GM12878 (cell line): ENCODE results near the gene THADA. TPM values are rescaled to one million over a fixed set of nuclear protein-coding genes. Genes with fewer than 3 reads are reported as not detected.

Experiments
- CBX3 ChIP-seq: fragments of 200-600 bp; sonication (generic); IDR thresholded peaks from 2 replicates; pipeline ENCODE4 v1.6.1; 2016; ENCODE audit warnings: low read depth, borderline replicate concordance
- CREB1 ChIP-seq: IDR thresholded peaks from 2 replicates; pipeline ENCODE4 v1.6.1; 2012; ENCODE audit warnings: low read depth, mild to moderate bottlenecking, inconsistent platforms
- CREM ChIP-seq: IDR thresholded peaks from 2 replicates; pipeline ENCODE4 v1.6.1; 2014; ENCODE audit warnings: antibody characterized with exemption, low read depth
- EP300 ChIP-seq, 2 experiments: fragments of 150-350 bp in 1 of 2; IDR thresholded peaks; 2 replicates each; pipeline ENCODE4 v1.6.1; 2011 to 2012; ENCODE audit warnings: low read depth in 2 of 2, low read length in 2 of 2, borderline replicate concordance in 1 of 2, improper control_type of control experiment in 1 of 2, inconsistent platforms in 1 of 2; ENCODE audit not compliant: control insufficient read depth in 1 of 2
- ETV6 ChIP-seq, 2 experiments: fragments of 450-650 bp in 1 of 2; IDR thresholded peaks in 1 of 2; conservative IDR thresholded peaks in 1 of 2; 2 replicates each; pipeline ENCODE4 v1.6.1; 2014; ENCODE audit warnings: antibody characterized with exemption in 1 of 2, borderline replicate concordance in 1 of 2, low read depth in 1 of 2, mild to moderate bottlenecking in 1 of 2, moderate library complexity in 1 of 2
- IKZF1 ChIP-seq: fragments of 450-650 bp; conservative IDR thresholded peaks from 2 replicates; pipeline ENCODE4 v1.6.1; 2017; ENCODE audit warnings: antibody characterized with exemption, mild to moderate bottlenecking
- IKZF2 ChIP-seq, 2 experiments: fragments of 450-650 bp; IDR thresholded peaks; 2 replicates each; pipeline ENCODE4 v1.6.1; 2017; ENCODE audit warnings: mild to moderate bottlenecking in 2 of 2, moderate library complexity in 2 of 2
- MYB ChIP-seq: fragments of 150-350 bp; IDR thresholded peaks from 2 replicates; pipeline ENCODE4 v1.6.1; 2014; ENCODE audit warnings: mild to moderate bottlenecking, low read depth, low read length, borderline replicate concordance
- MYC ChIP-seq: IDR thresholded peaks from 2 replicates; pipeline ENCODE4 v1.6.1; 2011; ENCODE audit warnings: mild to moderate bottlenecking, low read length, moderate library complexity, inconsistent platforms; ENCODE audit not compliant: insufficient read depth, insufficient replicate concordance, insufficient read length, severe bottlenecking
- RAD21 ChIP-seq: IDR thresholded peaks from 2 replicates; pipeline ENCODE4 v1.6.1; 2011; ENCODE audit warnings: mild to moderate bottlenecking, low read depth, low read length, moderate library complexity; ENCODE audit not compliant: insufficient read depth
- RB1 ChIP-seq: fragments of 450-650 bp; formaldehyde crosslinking; IDR thresholded peaks from 2 replicates; pipeline ENCODE4 v1.6.1; 2017; ENCODE audit warnings: mild to moderate bottlenecking, borderline replicate concordance
- RUNX3 ChIP-seq: IDR thresholded peaks from 2 replicates; pipeline ENCODE4 v1.6.1; 2012; ENCODE audit warnings: low read length, inconsistent platforms
- SIN3A ChIP-seq: IDR thresholded peaks from 2 replicates; pipeline ENCODE4 v1.6.1; 2012; ENCODE audit warnings: low read depth, low read length, improper control_type of control experiment
- SREBF1 ChIP-seq: IDR thresholded peaks from 2 replicates; pipeline ENCODE4 v1.6.1; 2012; ENCODE audit warnings: mild to moderate bottlenecking, low read length
- SRF ChIP-seq, 2 experiments: IDR thresholded peaks; 2 replicates each; pipeline ENCODE4 v1.6.1; 2011; ENCODE audit warnings: low read depth in 2 of 2, low read length in 2 of 2, mild to moderate bottlenecking in 1 of 2, moderate library complexity in 1 of 2
- SUPT20H ChIP-seq: IDR thresholded peaks from 2 replicates; pipeline ENCODE4 v1.6.1; 2011; ENCODE audit warnings: low read depth, mild to moderate bottlenecking, low read length, moderate library complexity, borderline replicate concordance; ENCODE audit not compliant: control insufficient read depth
- ZNF217 ChIP-seq: fragments of 450-650 bp; IDR thresholded peaks from 2 replicates; pipeline ENCODE4 v1.6.1; 2017; ENCODE audit warnings: antibody characterized with exemption, mild to moderate bottlenecking
- ZNF384 ChIP-seq: IDR thresholded peaks from 2 replicates; pipeline ENCODE4 v1.6.1; 2012; ENCODE audit warnings: low read depth, mild to moderate bottlenecking, low read length, improper control_type of control experiment, borderline replicate concordance
- polyA plus RNA-seq, 11 experiments: library from polyadenylated mRNA; depleted of rRNA in 4 of 11; unstranded in 6 of 11; stranded (reverse) in 5 of 11; fragments of >200 nt; fragmentation: Nextera tagmentation in 4 of 11; fragmentation: Illumina TruSeq in 1 of 11; extraction: Ambion mirVana in 4 of 11; extraction: Trizol in 1 of 11; gene quantifications; 1 replicate in 1 of 11; 2 replicates in 10 of 11; pipeline versions ENCODE4 v1.2.1 to v1.2.3, GENCODE V29; 2011 to 2016; ENCODE audit warnings: inconsistent platforms in 2 of 11, missing spikeins in 2 of 11, low read depth in 1 of 11
- total RNA-seq, 4 experiments: library from RNA; depleted of rRNA in 3 of 4; stranded (reverse); fragments of >200 nt in 3 of 4; fragmentation: Illumina TruSeq in 1 of 4; extraction: Trizol in 1 of 4; gene quantifications; 2 replicates each; pipeline versions ENCODE4 v1.2.1 to v1.2.3, GENCODE V29; 2013 to 2021
- TF ChIP-seq, protein P1 (sequence below): IDR thresholded peaks from 2 replicates; pipeline ENCODE4 v1.6.1; 2012; ENCODE audit warnings: mild to moderate bottlenecking, low read depth, low read length
- TF ChIP-seq, protein P2 (sequence below): fragments of 450-650 bp; formaldehyde crosslinking; IDR thresholded peaks from 2 replicates; pipeline ENCODE4 v1.5.0; 2022; ENCODE audit warnings: mild to moderate bottlenecking, missing genetic modification characterization
- TF ChIP-seq, protein P3 (sequence below): IDR thresholded peaks from 2 replicates; pipeline ENCODE4 v1.6.1; 2012; ENCODE audit warnings: low read length, inconsistent platforms

The THADA gene
- total and polyA plus RNA-seq, 10 of the 15 experiments (the other 5 are each of a cell fraction or from before 2014, with no cell fraction given), result 14.6 to 33.2 (median 23.2) TPM

DNA sequence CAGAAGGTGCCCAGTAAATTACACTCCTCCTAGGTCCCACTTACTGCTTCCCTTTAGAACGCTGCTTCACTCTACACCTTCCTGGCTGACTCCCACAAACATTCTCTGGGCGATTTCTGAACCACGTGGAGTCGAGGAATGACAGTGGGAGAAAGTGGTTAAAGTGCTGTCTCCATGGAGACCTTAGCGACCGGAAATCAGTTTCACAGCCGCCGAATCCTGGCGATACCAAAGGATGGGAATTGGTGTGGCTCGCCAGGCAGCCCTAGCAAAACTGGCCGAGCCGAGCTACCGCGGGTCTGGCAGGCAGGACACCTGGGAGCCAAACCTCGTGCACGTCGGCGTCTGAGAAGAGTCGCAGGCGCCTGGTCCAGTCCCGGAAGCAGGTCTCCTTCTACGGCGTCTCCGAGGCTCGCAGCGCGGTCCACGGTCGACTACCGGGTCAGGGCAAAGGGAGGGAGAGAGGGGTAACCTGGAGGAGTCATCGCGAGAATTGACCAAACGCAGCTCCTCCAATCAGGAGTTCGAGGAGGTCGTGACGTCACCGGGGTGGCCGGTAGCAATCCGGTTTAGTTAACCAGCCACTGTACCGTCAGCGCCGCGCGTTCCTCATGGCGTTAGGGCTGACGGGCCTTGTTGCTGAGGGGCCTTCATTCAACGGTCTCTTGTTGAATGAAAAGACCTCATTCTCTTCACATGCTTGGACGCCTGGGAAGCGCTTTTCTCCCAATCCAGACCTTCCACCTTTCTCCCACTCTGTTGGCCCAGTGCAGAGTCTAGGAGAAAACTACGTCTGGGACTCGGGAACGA lies at the start of gene THADA (continued):
- TF ChIP-seq, protein P1, sequence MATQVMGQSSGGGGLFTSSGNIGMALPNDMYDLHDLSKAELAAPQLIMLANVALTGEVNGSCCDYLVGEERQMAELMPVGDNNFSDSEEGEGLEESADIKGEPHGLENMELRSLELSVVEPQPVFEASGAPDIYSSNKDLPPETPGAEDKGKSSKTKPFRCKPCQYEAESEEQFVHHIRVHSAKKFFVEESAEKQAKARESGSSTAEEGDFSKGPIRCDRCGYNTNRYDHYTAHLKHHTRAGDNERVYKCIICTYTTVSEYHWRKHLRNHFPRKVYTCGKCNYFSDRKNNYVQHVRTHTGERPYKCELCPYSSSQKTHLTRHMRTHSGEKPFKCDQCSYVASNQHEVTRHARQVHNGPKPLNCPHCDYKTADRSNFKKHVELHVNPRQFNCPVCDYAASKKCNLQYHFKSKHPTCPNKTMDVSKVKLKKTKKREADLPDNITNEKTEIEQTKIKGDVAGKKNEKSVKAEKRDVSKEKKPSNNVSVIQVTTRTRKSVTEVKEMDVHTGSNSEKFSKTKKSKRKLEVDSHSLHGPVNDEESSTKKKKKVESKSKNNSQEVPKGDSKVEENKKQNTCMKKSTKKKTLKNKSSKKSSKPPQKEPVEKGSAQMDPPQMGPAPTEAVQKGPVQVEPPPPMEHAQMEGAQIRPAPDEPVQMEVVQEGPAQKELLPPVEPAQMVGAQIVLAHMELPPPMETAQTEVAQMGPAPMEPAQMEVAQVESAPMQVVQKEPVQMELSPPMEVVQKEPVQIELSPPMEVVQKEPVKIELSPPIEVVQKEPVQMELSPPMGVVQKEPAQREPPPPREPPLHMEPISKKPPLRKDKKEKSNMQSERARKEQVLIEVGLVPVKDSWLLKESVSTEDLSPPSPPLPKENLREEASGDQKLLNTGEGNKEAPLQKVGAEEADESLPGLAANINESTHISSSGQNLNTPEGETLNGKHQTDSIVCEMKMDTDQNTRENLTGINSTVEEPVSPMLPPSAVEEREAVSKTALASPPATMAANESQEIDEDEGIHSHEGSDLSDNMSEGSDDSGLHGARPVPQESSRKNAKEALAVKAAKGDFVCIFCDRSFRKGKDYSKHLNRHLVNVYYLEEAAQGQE, result no peak
- TF ChIP-seq MYC, result no peak
- TF ChIP-seq RUNX3, result peak; percentile 47
- no peak for TF ChIP-seq ZNF217
- TF ChIP-seq ZNF384, result no peak
- TF ChIP-seq IKZF2 (IDR thresholded peaks at IDR 0.05), result no peak
- no peak for TF ChIP-seq ETV6 (conservative IDR thresholded peaks at IDR 0.05 in 1 of 2, IDR thresholded peaks at IDR 0.05 in 1 of 2; ENCODE audit: borderline replicate concordance in 1 of 2, low read depth in 1 of 2)
- TF ChIP-seq RAD21, result no peak
- TF ChIP-seq CREB1, result peak; percentile 95
- TF ChIP-seq EP300 (IDR thresholded peaks at IDR 0.05; ENCODE audit: borderline replicate concordance in 1 of 2, control insufficient read depth in 1 of 2, low read depth in 2 of 2, low read length in 2 of 2), result no peak
- TF ChIP-seq, protein P2, sequence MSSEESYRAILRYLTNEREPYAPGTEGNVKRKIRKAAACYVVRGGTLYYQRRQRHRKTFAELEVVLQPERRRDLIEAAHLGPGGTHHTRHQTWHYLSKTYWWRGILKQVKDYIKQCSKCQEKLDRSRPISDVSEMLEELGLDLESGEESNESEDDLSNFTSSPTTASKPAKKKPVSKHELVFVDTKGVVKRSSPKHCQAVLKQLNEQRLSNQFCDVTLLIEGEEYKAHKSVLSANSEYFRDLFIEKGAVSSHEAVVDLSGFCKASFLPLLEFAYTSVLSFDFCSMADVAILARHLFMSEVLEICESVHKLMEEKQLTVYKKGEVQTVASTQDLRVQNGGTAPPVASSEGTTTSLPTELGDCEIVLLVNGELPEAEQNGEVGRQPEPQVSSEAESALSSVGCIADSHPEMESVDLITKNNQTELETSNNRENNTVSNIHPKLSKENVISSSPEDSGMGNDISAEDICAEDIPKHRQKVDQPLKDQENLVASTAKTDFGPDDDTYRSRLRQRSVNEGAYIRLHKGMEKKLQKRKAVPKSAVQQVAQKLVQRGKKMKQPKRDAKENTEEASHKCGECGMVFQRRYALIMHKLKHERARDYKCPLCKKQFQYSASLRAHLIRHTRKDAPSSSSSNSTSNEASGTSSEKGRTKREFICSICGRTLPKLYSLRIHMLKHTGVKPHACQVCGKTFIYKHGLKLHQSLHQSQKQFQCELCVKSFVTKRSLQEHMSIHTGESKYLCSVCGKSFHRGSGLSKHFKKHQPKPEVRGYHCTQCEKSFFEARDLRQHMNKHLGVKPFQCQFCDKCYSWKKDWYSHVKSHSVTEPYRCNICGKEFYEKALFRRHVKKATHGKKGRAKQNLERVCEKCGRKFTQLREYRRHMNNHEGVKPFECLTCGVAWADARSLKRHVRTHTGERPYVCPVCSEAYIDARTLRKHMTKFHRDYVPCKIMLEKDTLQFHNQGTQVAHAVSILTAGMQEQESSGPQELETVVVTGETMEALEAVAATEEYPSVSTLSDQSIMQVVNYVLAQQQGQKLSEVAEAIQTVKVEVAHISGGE (CRISPR knock-in tag), result no peak
- TF ChIP-seq MYB, result no peak
- TF ChIP-seq SUPT20H, result no peak
- peak; percentile 59; the same call in 1 of the 2 replicates for TF ChIP-seq RB1
- TF ChIP-seq IKZF1, result peak; percentile 78
- TF ChIP-seq SIN3A, result peak; percentile 95; the same call in 1 of the 2 replicates
- TF ChIP-seq, protein P3, sequence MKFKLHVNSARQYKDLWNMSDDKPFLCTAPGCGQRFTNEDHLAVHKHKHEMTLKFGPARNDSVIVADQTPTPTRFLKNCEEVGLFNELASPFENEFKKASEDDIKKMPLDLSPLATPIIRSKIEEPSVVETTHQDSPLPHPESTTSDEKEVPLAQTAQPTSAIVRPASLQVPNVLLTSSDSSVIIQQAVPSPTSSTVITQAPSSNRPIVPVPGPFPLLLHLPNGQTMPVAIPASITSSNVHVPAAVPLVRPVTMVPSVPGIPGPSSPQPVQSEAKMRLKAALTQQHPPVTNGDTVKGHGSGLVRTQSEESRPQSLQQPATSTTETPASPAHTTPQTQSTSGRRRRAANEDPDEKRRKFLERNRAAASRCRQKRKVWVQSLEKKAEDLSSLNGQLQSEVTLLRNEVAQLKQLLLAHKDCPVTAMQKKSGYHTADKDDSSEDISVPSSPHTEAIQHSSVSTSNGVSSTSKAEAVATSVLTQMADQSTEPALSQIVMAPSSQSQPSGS, result peak; percentile 61
- no peak for TF ChIP-seq CBX3
- TF ChIP-seq SREBF1, result peak; percentile 49; the same call in 1 of the 2 replicates
- peak; percentile 77 to 83 for TF ChIP-seq SRF (IDR thresholded peaks at IDR 0.05; ENCODE audit: low read depth in 2 of 2, low read length in 2 of 2)
- TF ChIP-seq CREM, result peak; percentile 96
